Measurements from ENCODE around the gene SYNE3.

Gene SYNE3

DNA sequence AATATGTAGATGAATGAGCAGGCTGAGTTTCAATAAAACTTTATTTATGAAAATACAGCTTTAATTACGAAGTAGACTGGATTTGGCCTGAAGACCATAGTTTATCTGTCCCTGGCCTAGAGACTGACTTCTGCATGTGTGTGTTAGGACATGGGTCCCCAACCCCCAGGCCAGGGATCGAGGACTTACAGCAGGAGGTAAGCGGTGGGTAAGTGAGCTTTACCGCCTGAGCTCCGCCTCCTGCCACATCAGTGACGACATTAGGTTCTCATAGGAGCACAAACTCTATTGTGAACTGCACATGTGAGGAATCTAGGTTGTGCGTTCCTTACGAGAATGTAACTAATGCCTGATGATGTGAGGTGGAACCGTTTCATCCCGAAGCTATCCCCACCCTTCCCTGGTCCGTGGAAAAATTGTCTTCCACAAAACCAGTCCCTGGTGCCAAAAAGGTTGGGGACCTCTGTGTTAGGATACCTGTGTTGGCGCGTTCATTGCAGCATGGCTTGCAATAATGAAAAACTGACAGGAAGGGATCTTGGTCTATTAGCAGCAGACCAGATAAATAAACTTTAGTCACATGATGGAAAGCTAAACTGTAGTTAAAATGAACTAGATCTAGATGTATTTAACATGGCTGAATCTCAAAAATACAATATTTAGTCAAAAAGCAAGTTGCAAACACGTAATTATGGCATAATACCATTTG, 22.5 kb upstream of the SYNE3 start:
- Histone ChIP-seq H4K20me1 (ENCODE audit: low read depth, low read length) (no peaks in the 10 kb centered on the region), H3K27ac (ENCODE audit: low read depth, low read length) (no peak overlapping the region), H2AFZ (ENCODE audit: low read depth, low read length, severe bottlenecking) (no peak overlapping the region), H3K9ac (ENCODE audit: low read length) (no peak overlapping the region), H3K36me3 (ENCODE audit: low read length) (no peaks in the 10 kb centered on the region), H3K4me2 (ENCODE audit: low read depth, low read length, poor library complexity, severe bottlenecking) (no peak overlapping the region), H3K9me3 (ENCODE audit: insufficient read depth, low read length) (no peaks in the 10 kb centered on the region), H3F3A (ENCODE audit: insufficient read depth) (no peaks in the 10 kb centered on the region), H3K4me3 (ENCODE audit: insufficient read depth, low read length, poor library complexity, severe bottlenecking) (no peak overlapping the region), H3K27me3 (ENCODE audit: low read length) (no peaks in the 10 kb centered on the region), H3K9me2 (replicated peaks; ENCODE audit: insufficient read depth, low read length) (no peaks in the 10 kb centered on the region), H3K79me2 (ENCODE audit: insufficient read depth, low read length) (peaks cover 84% of the 10 kb centered on the region)
- TF ChIP-seq CTCF (IDR thresholded peaks at IDR 0.05; ENCODE audit: insufficient read depth, low read length, poor library complexity, severe bottlenecking) (no peak), EZH2phosphoT487 (conservative IDR thresholded peaks at IDR 0.05; ENCODE audit: low read length) (no peak)

- no peak overlapping the region for H2AFZ ChIP-seq (ENCODE audit: low read depth, low read length, severe bottlenecking)
- H3K27ac ChIP-seq (ENCODE audit: low read depth, low read length): no peak overlapping the region
- H3K9me3 ChIP-seq (ENCODE audit: insufficient read depth, low read length): no peaks in the 10 kb centered on the region
- H3K4me2 ChIP-seq (ENCODE audit: low read depth, low read length, poor library complexity, severe bottlenecking): peak overlapping the region; percentile 94
- H3K9ac ChIP-seq (ENCODE audit: low read length): no peak overlapping the region
- H3K27me3 ChIP-seq (ENCODE audit: low read length): no peaks in the 10 kb centered on the region
- H3K79me2 ChIP-seq (ENCODE audit: insufficient read depth, low read length): peaks cover 88% of the 10 kb centered on the region
- H3K9me2 ChIP-seq (replicated peaks; ENCODE audit: insufficient read depth, low read length): no peaks in the 10 kb centered on the region
- H3K4me3 ChIP-seq (ENCODE audit: insufficient read depth, low read length, poor library complexity, severe bottlenecking): no peak overlapping the region
- H4K20me1 ChIP-seq (ENCODE audit: low read depth, low read length): no peaks in the 10 kb centered on the region
- H3K36me3 ChIP-seq (ENCODE audit: low read length): 0 out of 2 replicates have a peak, but pooled peaks cover 3% of the 10 kb centered on the region
- TF ChIP-seq EZH2phosphoT487 (conservative IDR thresholded peaks at IDR 0.05; ENCODE audit: low read length) (no peak), CTCF (IDR thresholded peaks at IDR 0.05; ENCODE audit: insufficient read depth, low read length, poor library complexity, severe bottlenecking) (no peak)
- no peaks in the 10 kb centered on the region for H3F3A ChIP-seq (ENCODE audit: insufficient read depth)
Observed at GRCh38 chr14:95537298-95538089, 21.0 kb upstream of the SYNE3 start.

GRCh38 chr14:95536671-95537070, 20.2 kb upstream of the SYNE3 start:
- peak overlapping the region; percentile 82; the same call in 1 of the 2 replicates for H3K9ac ChIP-seq (ENCODE audit: low read length)
- H3K4me3 ChIP-seq (ENCODE audit: insufficient read depth, low read length, poor library complexity, severe bottlenecking): no peak overlapping the region
- H3K27ac ChIP-seq (ENCODE audit: low read depth, low read length): no peak overlapping the region
- peaks cover 88% of the 10 kb centered on the region for H3K79me2 ChIP-seq (ENCODE audit: insufficient read depth, low read length)
- TF ChIP-seq CTCF (IDR thresholded peaks at IDR 0.05; ENCODE audit: insufficient read depth, low read length, poor library complexity, severe bottlenecking) (no peak), EZH2phosphoT487 (conservative IDR thresholded peaks at IDR 0.05; ENCODE audit: low read length) (no peak)
- H3K9me2 ChIP-seq (replicated peaks; ENCODE audit: insufficient read depth, low read length): no peaks in the 10 kb centered on the region
- H3F3A ChIP-seq (ENCODE audit: insufficient read depth): peaks cover 7% of the 10 kb centered on the region
- 0 out of 2 replicates have a peak, but pooled peaks cover 3% of the 10 kb centered on the region for H3K36me3 ChIP-seq (ENCODE audit: low read length)
- H3K4me2 ChIP-seq (ENCODE audit: low read depth, low read length, poor library complexity, severe bottlenecking): peak overlapping the region; percentile 94
- no peaks in the 10 kb centered on the region for H3K9me3 ChIP-seq (ENCODE audit: insufficient read depth, low read length)
- no peaks in the 10 kb centered on the region for H3K27me3 ChIP-seq (ENCODE audit: low read length)
- no peaks in the 10 kb centered on the region for H4K20me1 ChIP-seq (ENCODE audit: low read depth, low read length)
- H2AFZ ChIP-seq (ENCODE audit: low read depth, low read length, severe bottlenecking): no peak overlapping the region

Measured in SU-DHL-6 (cell line).